GM12878 (cell line): ENCODE measurements around the gene ENOX2. TPM values are rescaled to one million over a fixed set of nuclear protein-coding genes. Genes with fewer than 3 reads are reported as not detected.

Experiments used
- ATAC-seq: fragments of 200-7000 bp; cut with Tn5 transposase; 3 replicates; pipeline ENCODE4 v1.9.1; 2020; ENCODE audit warnings: mild to moderate bottlenecking, moderate library complexity
- BruUV-seq: library from RNA; stranded (reverse); fragments of 400-500 nt; replicated peaks from 2 replicates; lab custom pipeline; 2021; lab: Mats Ljungman, UMichigan
- CTCF ChIA-PET: fragments of 300-600 bp; sonication (Branson Sonifier 250); formaldehyde crosslinking; extraction: SDS; loops from one replicate; lab custom pipeline; 2021; ENCODE audit warnings: inconsistent platforms; lab: Yijun Ruan, JAX
- POLR2A ChIA-PET: fragments of 350-600 bp; formaldehyde crosslinking; extraction: SDS; loops from one replicate; lab custom pipeline; 2021; ENCODE audit warnings: inconsistent platforms; lab: Charles Lee
- RAD21 ChIA-PET: fragments of 300-600 bp; sonication (Branson Sonifier 250); formaldehyde crosslinking; loops from one replicate; lab custom pipeline; 2023; ENCODE audit warnings: antibody characterized with exemption; ENCODE audit not compliant: unreplicated experiment; lab: Charles Lee
- SMC1A ChIA-PET: fragments of 300-600 bp; sonication (Branson Sonifier 250); formaldehyde crosslinking; loops from one replicate; lab custom pipeline; 2023; ENCODE audit not compliant: unreplicated experiment, uncharacterized antibody; lab: Charles Lee
- DNase-seq: peaks from one replicate; pipeline ENCODE4 v3.0.0-alpha.2; 2011; ENCODE audit warnings: low read depth, low spot score
- FAIRE-seq: peaks from 3 replicates; lab custom pipeline; 2011; peaks lifted over from hg19 to GRCh38; lab: Jason Lieb, UNC
- H2AFZ ChIP-seq: 2 replicates; pipeline ENCODE4 v1.6.0; 2011; ENCODE audit warnings: low read depth, low read length, control low read depth; ENCODE audit not compliant: control insufficient read depth
- H3K27ac ChIP-seq: 2 replicates; pipeline ENCODE4 v1.5.1; 2011; ENCODE audit warnings: control low read depth; ENCODE audit not compliant: control insufficient read depth, insufficient read depth
- H3K27me3 ChIP-seq, 2 experiments: replicated peaks in 1 of 2; 2 replicates each; pipeline versions ENCODE4 v1.6.0 to v1.6.1; 2011; ENCODE audit warnings: low read length in 1 of 2; ENCODE audit not compliant: control insufficient read depth in 2 of 2, insufficient read depth in 2 of 2
- H3K36me3 ChIP-seq, 2 experiments: 2 replicates each; pipeline ENCODE4 v1.5.1; 2011; ENCODE audit warnings: low read length in 1 of 2; ENCODE audit not compliant: control insufficient read depth in 2 of 2, insufficient read depth in 2 of 2
- H3K4me1 ChIP-seq: 2 replicates; pipeline ENCODE4 v1.6.1; 2011; ENCODE audit warnings: mild to moderate bottlenecking, low read length, moderate library complexity, mixed read lengths; ENCODE audit not compliant: control insufficient read depth, insufficient read depth
- H3K4me2 ChIP-seq: 2 replicates; pipeline ENCODE4 v1.6.0; 2011; ENCODE audit warnings: control low read depth; ENCODE audit not compliant: control insufficient read depth, insufficient read depth
- H3K4me3 ChIP-seq: fragments of 200-600 bp; sonication (generic); 2 replicates; pipeline ENCODE4 v1.5.1; 2016
- H3K79me2 ChIP-seq: 2 replicates; pipeline ENCODE4 v1.6.0; 2011; ENCODE audit warnings: low read length; ENCODE audit not compliant: control insufficient read depth, insufficient read depth
- H3K9ac ChIP-seq: 2 replicates; pipeline ENCODE4 v1.8.0; 2011; ENCODE audit warnings: low read length, control low read depth, mixed read lengths; ENCODE audit not compliant: control insufficient read depth, insufficient read depth
- H3K9me3 ChIP-seq: replicated peaks from 3 replicates; pipeline ENCODE4 v1.5.1; 2011; ENCODE audit warnings: mild to moderate bottlenecking, low read length; ENCODE audit not compliant: control insufficient read depth, insufficient read depth
- H4K20me1 ChIP-seq: 2 replicates; pipeline ENCODE4 v1.6.0; 2011; ENCODE audit not compliant: control insufficient read depth, insufficient read depth
- CBX5 ChIP-seq: sonication (generic); IDR thresholded peaks from 2 replicates; pipeline ENCODE4 v1.6.1; 2016; ENCODE audit warnings: low read depth, moderate library complexity, mild to moderate bottlenecking, inconsistent platforms
- E2F8 ChIP-seq: fragments of 450-650 bp; IDR thresholded peaks from 2 replicates; pipeline ENCODE4 v1.6.1; 2018; ENCODE audit warnings: mild to moderate bottlenecking, low read depth, moderate library complexity; ENCODE audit not compliant: partially characterized antibody
- EP300 ChIP-seq, 2 experiments: fragments of 150-350 bp in 1 of 2; IDR thresholded peaks; 2 replicates each; pipeline ENCODE4 v1.6.1; 2011 to 2012; ENCODE audit warnings: low read depth in 2 of 2, low read length in 2 of 2, borderline replicate concordance in 1 of 2, improper control_type of control experiment in 1 of 2, inconsistent platforms in 1 of 2; ENCODE audit not compliant: control insufficient read depth in 1 of 2
- HCFC1 ChIP-seq: fragments of 150-350 bp; IDR thresholded peaks from 2 replicates; pipeline ENCODE4 v1.6.1; 2014; ENCODE audit warnings: low read length
- MTA3 ChIP-seq: IDR thresholded peaks from 2 replicates; pipeline ENCODE4 v1.6.1; 2012; ENCODE audit warnings: low read length, inconsistent platforms, borderline replicate concordance
- NFYA ChIP-seq: IDR thresholded peaks from 2 replicates; pipeline ENCODE4 v1.6.1; 2011; ENCODE audit warnings: low read depth, mild to moderate bottlenecking, low read length, improper control_type of control experiment, borderline replicate concordance
- NKRF ChIP-seq: fragments of 450-650 bp; conservative IDR thresholded peaks from 2 replicates; pipeline ENCODE4 v1.6.1; 2017; ENCODE audit warnings: mild to moderate bottlenecking, moderate library complexity
- RFX5 ChIP-seq: IDR thresholded peaks from 2 replicates; pipeline ENCODE4 v1.6.1; 2011; ENCODE audit warnings: low read depth, low read length, improper control_type of control experiment
- TCF7 ChIP-seq: IDR thresholded peaks from 2 replicates; pipeline ENCODE4 v1.6.1; 2014; ENCODE audit warnings: antibody characterized with exemption, borderline replicate concordance
- ZBTB11 ChIP-seq: fragments of 450-650 bp; formaldehyde crosslinking; IDR thresholded peaks from 2 replicates; pipeline ENCODE4 v1.5.0; 2022; ENCODE audit warnings: mild to moderate bottlenecking, missing genetic modification characterization
- ZBTB4 ChIP-seq: fragments of 450-650 bp; formaldehyde crosslinking; IDR thresholded peaks from 2 replicates; pipeline ENCODE4 v1.4.0; 2022; ENCODE audit warnings: mild to moderate bottlenecking, moderate library complexity
- ZSCAN29 ChIP-seq: fragments of 450-650 bp; IDR thresholded peaks from 2 replicates; pipeline ENCODE4 v1.6.1; 2017; ENCODE audit warnings: mild to moderate bottlenecking, moderate library complexity
- WGBS: methylation state at CpG from one replicate; pipeline ENCODE4 v1.1.6; 2016; ENCODE audit warnings: low lambda C conversion rate; ENCODE audit not compliant: insufficient replicate concordance, insufficient coverage; ENCODE audit errors: missing lambda C conversion rate; 5-methylcytosine and 5-hydroxymethylcytosine counted together
- in situ Hi-C: fragments of 300-500 bp; cut with MboI; formaldehyde crosslinking; loops from 9 replicates; pipeline ENCODE4 v1.14.3; 2018; ENCODE audit warnings: mixed read lengths
- intact Hi-C: fragments of 100-400 bp; cut with micrococcal nuclease; formaldehyde crosslinking; loops from one replicate; pipeline ENCODE4 v1.14.2; 2022; ENCODE audit not compliant: unreplicated experiment
- polyA plus RNA-seq, 11 experiments: library from polyadenylated mRNA; depleted of rRNA in 4 of 11; unstranded in 6 of 11; stranded (reverse) in 5 of 11; fragments of >200 nt; fragmentation: Nextera tagmentation in 4 of 11; fragmentation: Illumina TruSeq in 1 of 11; extraction: Ambion mirVana in 4 of 11; extraction: Trizol in 1 of 11; gene quantifications; 1 replicate in 1 of 11; 2 replicates in 10 of 11; pipeline versions ENCODE4 v1.2.1 to v1.2.3, GENCODE V29; 2011 to 2016; ENCODE audit warnings: inconsistent platforms in 2 of 11, missing spikeins in 2 of 11, low read depth in 1 of 11
- total RNA-seq, 4 experiments: library from RNA; depleted of rRNA in 3 of 4; stranded (reverse); fragments of >200 nt in 3 of 4; fragmentation: Illumina TruSeq in 1 of 4; extraction: Trizol in 1 of 4; gene quantifications; 2 replicates each; pipeline versions ENCODE4 v1.2.1 to v1.2.3, GENCODE V29; 2013 to 2021

The ENOX2 gene
- total and polyA plus RNA-seq, 10 of the 15 experiments (the other 5 are each of a cell fraction or from before 2014, with no cell fraction given) = 3.2 to 13.0 (median 7.7) TPM

GRCh38 chrX:130628516-130628915, 274.5 kb downstream of the ENOX2 start:
- DNase-seq (no peak), FAIRE-seq (no peak), ATAC-seq (no peak)
- H3K27me3 ChIP-seq = no peaks in the 10 kb centered on the region
- ChIA-PET POLR2A (no interaction called here), SMC1A (no interaction called here), CTCF (no interaction called here), RAD21 (no interaction called here)
- H4K20me1 ChIP-seq = no peaks in the 10 kb centered on the region
- no peak overlapping the region for H3K4me3 ChIP-seq
- TF ChIP-seq CBX5 (no peak), EP300 (IDR thresholded peaks at IDR 0.05; ENCODE audit: borderline replicate concordance in 1 of 2, control insufficient read depth in 1 of 2, low read depth in 2 of 2, low read length in 2 of 2) (no peak), MTA3 (no peak), RFX5 (no peak), NKRF (no peak), E2F8 (no peak), HCFC1 (no peak), NFYA (no peak), ZBTB4 (no peak), TCF7 (no peak), ZBTB11 (CRISPR knock-in tag) (no peak), ZSCAN29 (no peak)
- 33% methylated on average over 1 of the region's 2 CpGs for WGBS
- no peaks in the 10 kb centered on the region for H3K79me2 ChIP-seq
- H3K4me2 ChIP-seq = no peak overlapping the region
- H3K27ac ChIP-seq = no peak overlapping the region
- BruUV-seq = no TSS peak
- H3K9me3 ChIP-seq = no peaks in the 10 kb centered on the region
- in situ Hi-C loops (no loop called here), intact Hi-C loops (no loop called here)
- no peaks in the 10 kb centered on the region for H3K36me3 ChIP-seq
- H3K9ac ChIP-seq = no peak overlapping the region
- H3K4me1 ChIP-seq = no peaks in the 10 kb centered on the region
- no peak overlapping the region for H2AFZ ChIP-seq
